ENCODE data around the gene THRSP.

THRSP gene

DNA sequence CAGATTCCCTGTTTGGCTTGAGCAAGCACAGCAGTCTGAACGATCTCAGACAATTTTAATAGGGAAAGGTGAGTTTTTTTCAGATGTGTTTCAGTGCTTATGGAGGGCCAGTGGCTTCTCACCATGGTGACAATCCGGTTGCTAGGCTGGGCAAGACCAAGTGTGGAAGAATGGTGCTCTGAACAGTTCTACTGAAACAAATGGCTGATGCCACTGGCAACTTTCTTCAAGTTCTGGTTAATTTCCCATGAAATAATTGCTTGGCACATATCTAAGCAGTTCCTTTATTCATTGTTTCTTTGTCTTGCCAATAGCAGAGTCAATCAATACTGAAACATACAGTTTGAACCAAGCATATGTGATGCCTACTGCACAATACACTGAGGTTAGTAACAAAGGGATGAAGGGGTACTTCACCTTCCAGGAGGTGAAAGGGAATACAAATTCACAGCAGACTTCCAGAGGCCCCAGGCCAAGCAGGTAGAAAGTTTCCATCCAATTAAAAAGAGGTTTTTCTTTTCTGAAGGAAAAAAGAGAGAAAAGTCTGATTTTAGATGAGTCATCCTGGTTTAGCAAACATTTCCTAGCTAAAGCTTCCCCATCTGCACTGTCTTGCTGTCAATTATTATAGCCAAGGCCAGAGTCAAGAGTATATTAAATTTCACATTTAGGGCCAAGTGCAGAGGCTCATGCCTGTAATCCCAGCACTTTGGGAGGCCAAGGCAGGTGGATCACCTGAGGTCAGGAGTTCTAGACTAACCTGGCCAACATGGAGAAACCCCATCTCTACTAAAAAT, 37.2 kb downstream of the THRSP start:
- no peak for DNase-seq

DNA sequence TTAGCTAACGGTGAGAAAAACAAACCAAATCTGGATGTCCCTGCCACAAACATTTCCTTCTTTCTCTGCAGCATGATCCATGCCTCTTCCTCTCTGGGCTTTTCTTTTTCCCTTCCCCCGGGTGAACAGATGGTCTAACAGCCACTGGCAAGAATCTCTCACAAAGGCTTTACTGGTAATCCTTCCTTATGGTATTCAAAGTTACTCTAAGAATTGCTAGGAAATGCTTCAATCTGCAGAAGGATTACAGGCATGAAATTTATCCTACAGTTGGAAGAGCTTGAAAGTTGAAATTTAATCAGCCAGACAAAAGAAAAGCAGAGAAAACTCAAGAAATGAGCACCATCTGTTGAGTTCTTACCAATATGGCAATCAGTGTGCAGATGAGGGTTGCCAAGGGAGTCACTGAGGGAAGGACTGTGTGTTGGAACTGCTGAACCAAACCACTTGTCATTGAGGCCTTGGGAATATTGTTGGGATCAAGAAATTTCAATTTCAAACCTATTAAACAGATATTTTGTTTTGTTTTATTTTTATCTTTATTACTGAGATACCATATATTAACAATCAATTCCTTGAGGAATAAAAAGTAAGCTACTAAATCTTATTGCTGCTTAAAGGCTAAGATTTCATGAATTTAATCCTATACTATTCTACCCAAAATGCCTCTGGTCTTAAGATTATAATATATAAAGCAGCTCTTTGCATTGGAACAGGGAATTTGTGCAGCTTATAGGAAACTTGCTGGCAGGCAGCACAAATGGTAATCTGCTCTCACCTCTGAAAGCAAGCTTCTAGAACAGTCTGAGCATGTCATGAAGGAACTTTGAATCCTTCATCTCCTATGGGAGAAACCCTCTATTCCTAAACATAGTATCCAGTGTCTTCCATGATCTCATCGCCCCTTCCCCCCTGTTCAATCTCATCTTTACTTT, 45.7 kb downstream of the THRSP start:
- no peak for DNase-seq

DNA sequence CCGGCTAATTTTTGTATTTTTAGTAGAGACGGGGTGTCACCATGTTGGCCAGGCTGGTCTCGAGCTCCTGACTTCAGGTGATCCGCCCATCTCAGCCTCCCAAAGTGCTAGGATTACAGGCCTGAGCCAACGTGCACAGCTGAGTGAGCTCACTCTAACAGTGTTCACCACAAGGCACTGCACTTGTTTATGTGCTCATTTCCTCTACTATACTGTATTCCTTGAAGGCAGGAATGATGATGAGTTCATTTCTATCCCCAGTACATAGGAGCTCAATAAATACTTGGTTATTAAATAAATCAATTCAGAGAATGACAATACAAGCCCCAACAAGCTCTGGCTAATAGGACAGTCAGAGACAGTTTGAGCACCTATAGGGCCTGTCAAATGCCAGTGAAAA, 46.7 kb downstream of the THRSP start:
- DNase-seq, result no peak

DNA sequence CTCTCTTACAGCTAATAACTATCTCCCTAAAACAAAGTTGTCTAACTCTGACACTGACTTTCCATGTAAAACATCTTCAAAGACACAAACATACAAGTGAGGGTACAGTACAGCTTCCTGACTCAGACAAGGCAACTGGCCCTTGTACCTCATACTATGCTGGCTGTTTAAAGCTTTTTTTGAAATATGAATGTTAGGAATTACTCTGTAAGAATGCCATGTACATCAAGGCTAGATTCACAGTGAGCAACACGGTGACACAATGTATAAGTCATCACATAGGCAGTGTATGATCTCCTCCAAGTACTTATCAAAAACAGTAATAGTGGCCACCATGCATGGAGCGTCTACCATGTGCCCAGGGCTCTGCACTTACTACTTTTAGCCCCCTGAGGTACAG, 47.2 kb downstream of the THRSP start:
- DNase-seq, result no peak

DNA sequence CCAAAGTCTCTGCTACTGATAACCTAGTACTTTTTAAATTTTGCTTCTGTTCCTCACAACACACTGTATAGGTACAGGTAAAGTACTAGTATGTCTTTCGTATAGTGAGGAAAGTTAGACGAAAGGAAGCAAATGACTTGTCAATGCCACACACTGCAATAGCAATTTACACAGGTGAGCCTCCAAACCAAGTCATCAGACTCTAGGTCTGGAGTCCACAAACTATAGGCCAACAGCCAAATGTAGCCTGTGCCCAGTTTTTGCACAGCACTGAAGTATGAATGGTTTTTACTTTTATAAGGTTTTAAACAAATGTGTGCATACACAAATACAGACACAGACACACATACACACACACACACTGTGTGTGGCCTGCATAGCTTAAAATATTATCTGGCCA, 47.6 kb downstream of the THRSP start:
- DNase-seq, result no peak

DNA sequence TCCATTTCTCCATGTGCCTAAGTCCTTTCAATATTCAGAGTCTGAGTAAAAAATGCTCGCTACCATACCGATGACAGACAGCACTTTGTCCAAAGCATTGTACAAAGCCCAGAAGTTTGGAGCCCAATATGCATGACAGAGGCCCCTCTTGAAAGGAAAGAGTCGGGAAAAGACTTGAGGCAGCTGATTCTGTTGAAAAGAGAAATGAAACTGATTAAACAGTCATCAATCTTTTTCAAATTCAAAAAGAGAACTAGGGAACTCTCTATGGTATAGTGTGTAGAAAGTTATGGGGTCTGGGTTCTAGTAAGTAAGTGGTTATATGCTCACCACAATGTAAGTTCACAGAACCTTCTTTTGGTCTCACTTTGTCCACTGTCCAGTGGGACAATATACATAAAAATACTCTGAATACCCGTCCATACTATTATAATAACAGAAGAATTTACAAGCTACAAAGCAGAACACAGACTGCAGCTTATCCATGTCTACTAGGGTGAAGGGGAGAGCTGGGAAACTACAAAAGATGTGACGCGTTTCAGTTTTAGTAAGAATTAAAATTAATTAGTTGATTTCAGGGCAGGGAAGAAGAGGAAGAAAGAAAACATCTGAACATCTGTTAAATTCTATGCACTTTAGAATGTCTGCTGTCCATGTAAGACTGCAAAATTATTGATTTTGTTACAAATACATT, 49.1 kb downstream of the THRSP start:
- no peak for DNase-seq
